ENCODE measurements around the gene NALCN. TPM values are rescaled to one million over a fixed set of nuclear protein-coding genes. Genes with fewer than 3 reads are reported as not detected.

The NALCN gene
- total and polyA plus RNA-seq, 4 donors = 0.11 to 0.64 (median 0.37) TPM

DNA sequence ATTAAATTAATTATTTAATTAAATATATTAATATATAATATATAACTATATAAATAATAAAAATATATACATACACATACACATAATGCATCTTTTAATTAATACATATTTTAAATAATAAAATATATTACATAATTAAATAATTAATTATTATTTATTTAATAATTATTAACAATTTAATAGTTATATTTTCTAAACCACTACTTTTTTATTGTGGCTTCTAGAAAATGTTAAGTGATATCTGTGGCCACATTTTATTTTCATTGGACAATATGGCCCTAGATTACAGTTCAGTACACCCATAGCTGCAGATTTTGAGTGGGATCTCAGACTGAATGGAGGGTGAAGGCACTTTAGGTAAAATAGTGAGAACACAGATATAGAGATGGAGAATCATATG is 335.7 kb downstream of the NALCN start:
- TF ChIP-seq, protein P1, sequence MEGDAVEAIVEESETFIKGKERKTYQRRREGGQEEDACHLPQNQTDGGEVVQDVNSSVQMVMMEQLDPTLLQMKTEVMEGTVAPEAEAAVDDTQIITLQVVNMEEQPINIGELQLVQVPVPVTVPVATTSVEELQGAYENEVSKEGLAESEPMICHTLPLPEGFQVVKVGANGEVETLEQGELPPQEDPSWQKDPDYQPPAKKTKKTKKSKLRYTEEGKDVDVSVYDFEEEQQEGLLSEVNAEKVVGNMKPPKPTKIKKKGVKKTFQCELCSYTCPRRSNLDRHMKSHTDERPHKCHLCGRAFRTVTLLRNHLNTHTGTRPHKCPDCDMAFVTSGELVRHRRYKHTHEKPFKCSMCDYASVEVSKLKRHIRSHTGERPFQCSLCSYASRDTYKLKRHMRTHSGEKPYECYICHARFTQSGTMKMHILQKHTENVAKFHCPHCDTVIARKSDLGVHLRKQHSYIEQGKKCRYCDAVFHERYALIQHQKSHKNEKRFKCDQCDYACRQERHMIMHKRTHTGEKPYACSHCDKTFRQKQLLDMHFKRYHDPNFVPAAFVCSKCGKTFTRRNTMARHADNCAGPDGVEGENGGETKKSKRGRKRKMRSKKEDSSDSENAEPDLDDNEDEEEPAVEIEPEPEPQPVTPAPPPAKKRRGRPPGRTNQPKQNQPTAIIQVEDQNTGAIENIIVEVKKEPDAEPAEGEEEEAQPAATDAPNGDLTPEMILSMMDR (IDR thresholded peaks at IDR 0.05; ENCODE audit: control extremely low read depth, extremely low read depth) = no peak
- Histone ChIP-seq H3K9ac (ENCODE audit: insufficient read depth in 1 of 2, low read length in 2 of 2) (no peak overlapping the region), H3K9me3 (ENCODE audit: control insufficient read depth in 4 of 4, insufficient read depth in 3 of 4, low read length in 3 of 4) (peaks cover 0 to 4% (median 0%) of the 10 kb centered on the region in 4 donors), H3K4me3 (no peak overlapping the region), H3K27me3 (ENCODE audit: control insufficient read depth in 3 of 3, insufficient read depth in 3 of 3, low read length in 2 of 3) (no peaks in the 10 kb centered on the region), H3K27ac (ENCODE audit: low read depth in 1 of 2, low read length in 1 of 2) (no peak overlapping the region), H3K4me1 (ENCODE audit: control insufficient read depth in 5 of 5, insufficient read depth in 5 of 5, low read length in 5 of 5) (no peaks in the 10 kb centered on the region), H3K36me3 (ENCODE audit: control insufficient read depth in 4 of 4, insufficient read depth in 4 of 4, low read length in 4 of 4) (no peaks in the 10 kb centered on the region)
- ATAC-seq (ENCODE audit: insufficient read depth, low FRiP score) = no peak
- DNase-seq = no peak

DNA sequence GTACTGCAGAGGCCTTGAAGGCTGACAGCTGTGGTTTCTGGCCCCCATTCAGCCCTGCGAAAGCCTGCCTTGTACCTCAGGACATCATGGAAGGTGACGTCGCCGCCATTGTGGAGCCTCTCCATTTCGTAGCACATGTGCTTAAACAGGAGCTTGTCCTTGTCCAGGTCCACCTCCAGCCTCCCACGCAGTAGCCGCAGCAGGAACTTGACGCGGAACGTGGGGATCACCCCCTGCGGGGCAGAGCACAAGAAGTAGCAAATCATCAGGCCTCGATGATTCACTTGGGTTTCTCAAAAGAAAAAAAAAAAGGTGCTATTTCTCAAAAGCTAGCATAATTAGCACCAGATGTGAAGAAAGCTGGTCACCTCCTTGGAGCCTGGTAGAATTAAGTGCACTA is 351.0 kb downstream of the NALCN start:
- 92 to 93% methylated on average over 12 of the region's 12 CpGs for WGBS, 2 donors
- TF ChIP-seq, protein P1 (IDR thresholded peaks at IDR 0.05; ENCODE audit: control extremely low read depth, extremely low read depth) = no peak

DNA sequence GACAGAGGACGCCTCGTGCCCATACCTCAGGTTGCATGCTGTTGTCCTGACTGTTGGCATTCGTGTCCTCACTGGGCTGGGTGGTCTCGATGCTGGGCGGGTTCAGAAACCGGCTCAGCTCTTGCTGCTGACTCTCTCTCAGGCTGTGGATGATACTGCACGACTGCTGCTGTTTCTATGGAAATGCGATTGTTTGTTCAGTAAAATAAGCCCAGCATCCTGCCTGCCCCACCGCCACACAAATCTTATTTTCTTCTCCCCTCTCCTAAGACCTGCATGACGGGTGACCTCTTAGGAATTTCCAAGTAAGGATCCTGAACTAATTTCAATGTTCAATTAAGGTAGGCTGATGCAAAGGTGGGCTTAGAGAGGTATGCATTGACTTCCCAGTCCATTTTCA is 356.5 kb downstream of the NALCN start:
- H3K36me3 ChIP-seq (ENCODE audit: control insufficient read depth in 4 of 4, insufficient read depth in 4 of 4, low read length in 4 of 4) = no peaks in the 10 kb centered on the region
- ATAC-seq (ENCODE audit: insufficient read depth, low FRiP score) (no peak), DNase-seq (no peak)
- H3K9me3 ChIP-seq (ENCODE audit: control insufficient read depth in 4 of 4, insufficient read depth in 3 of 4, low read length in 3 of 4) = peaks cover 0 to 1% (median 0%) of the 10 kb centered on the region in 4 donors
- H3K9ac ChIP-seq (ENCODE audit: insufficient read depth in 1 of 2, low read length in 2 of 2) = no peak overlapping the region
- TF ChIP-seq, protein P1 (IDR thresholded peaks at IDR 0.05; ENCODE audit: control extremely low read depth, extremely low read depth) = no peak
- WGBS, 2 donors = 76 to 82% methylated on average over 10 of the region's 10 CpGs
- H3K27me3 ChIP-seq (ENCODE audit: control insufficient read depth in 3 of 3, insufficient read depth in 3 of 3, low read length in 2 of 3) = peaks cover 0 to 4% (median 2%) of the 10 kb centered on the region in 3 donors
- no peaks in the 10 kb centered on the region for H3K4me1 ChIP-seq (ENCODE audit: control insufficient read depth in 5 of 5, insufficient read depth in 5 of 5, low read length in 5 of 5)
- H3K4me3 ChIP-seq = no peak overlapping the region
- no peak overlapping the region for H3K27ac ChIP-seq (ENCODE audit: low read depth in 1 of 2, low read length in 1 of 2)

More for the DNA sequence above, 351.0 kb downstream of the NALCN start:
- H3K36me3 ChIP-seq (ENCODE audit: control insufficient read depth in 4 of 4, insufficient read depth in 4 of 4, low read length in 4 of 4) = no peaks in the 10 kb centered on the region
- no peak for ATAC-seq (ENCODE audit: insufficient read depth, low FRiP score)
- no peaks in the 10 kb centered on the region for H3K27me3 ChIP-seq (ENCODE audit: control insufficient read depth in 3 of 3, insufficient read depth in 3 of 3, low read length in 2 of 3)
- H3K27ac ChIP-seq (ENCODE audit: low read depth in 1 of 2, low read length in 1 of 2) = no peak overlapping the region
- DNase-seq = no peak
- H3K4me3 ChIP-seq = no peak overlapping the region
- no peak overlapping the region for H3K9ac ChIP-seq (ENCODE audit: insufficient read depth in 1 of 2, low read length in 2 of 2)
- peaks cover 0 to 8% (median 0%) of the 10 kb centered on the region in 4 donors for H3K9me3 ChIP-seq (ENCODE audit: control insufficient read depth in 4 of 4, insufficient read depth in 3 of 4, low read length in 3 of 4)
- no peaks in the 10 kb centered on the region for H3K4me1 ChIP-seq (ENCODE audit: control insufficient read depth in 5 of 5, insufficient read depth in 5 of 5, low read length in 5 of 5)

DNA sequence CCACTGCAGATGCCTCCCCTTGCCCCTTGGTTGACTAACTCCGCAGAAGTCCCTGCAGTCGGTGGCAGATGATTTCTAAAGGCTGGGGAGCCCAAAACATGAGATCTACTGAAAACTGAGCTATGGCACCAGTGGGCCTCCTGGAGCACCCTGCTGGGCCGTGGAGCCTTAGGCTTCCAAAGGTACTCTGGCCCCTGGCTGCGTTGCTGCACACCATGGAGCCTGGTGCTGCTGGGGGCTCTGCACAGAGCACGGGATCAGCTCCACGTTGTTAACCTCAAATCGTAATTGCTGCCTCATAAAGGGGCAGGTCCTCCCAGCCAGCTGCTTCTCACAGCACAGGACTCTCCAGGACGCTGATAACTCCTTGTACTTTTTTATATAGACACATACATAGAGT is 357.5 kb downstream of the NALCN start:
- Histone ChIP-seq H3K27me3 (ENCODE audit: control insufficient read depth in 3 of 3, insufficient read depth in 3 of 3, low read length in 2 of 3) (peaks cover 0 to 4% (median 2%) of the 10 kb centered on the region in 3 donors), H3K4me1 (ENCODE audit: control insufficient read depth in 5 of 5, insufficient read depth in 5 of 5, low read length in 5 of 5) (no peaks in the 10 kb centered on the region), H3K27ac (ENCODE audit: low read depth in 1 of 2, low read length in 1 of 2) (no peak overlapping the region), H3K9ac (ENCODE audit: insufficient read depth in 1 of 2, low read length in 2 of 2) (no peak overlapping the region), H3K36me3 (ENCODE audit: control insufficient read depth in 4 of 4, insufficient read depth in 4 of 4, low read length in 4 of 4) (no peaks in the 10 kb centered on the region), H3K4me3 (no peak overlapping the region), H3K9me3 (ENCODE audit: control insufficient read depth in 4 of 4, insufficient read depth in 3 of 4, low read length in 3 of 4) (no peaks in the 10 kb centered on the region)
- 64 to 68% methylated on average over 8 of the region's 8 CpGs for whole genome bisulfite sequencing, 2 donors
- ATAC-seq (ENCODE audit: insufficient read depth, low FRiP score) (no peak), DNase-seq (no peak)
- TF ChIP-seq, protein P1 (IDR thresholded peaks at IDR 0.05; ENCODE audit: control extremely low read depth, extremely low read depth) = no peak

Measured in lung (tissue), 12 donors.